Neural crest cell (in vitro differentiated cells): Measurements from ENCODE around the gene CDX1. TPM values are rescaled to one million over a fixed set of nuclear protein-coding genes. Genes with fewer than 3 reads are reported as not detected.
A peak's percentile ranks its signal among the peaks of the same experiment; 100 is the strongest.

Experiments
- DNase-seq: peaks from one replicate; pipeline ENCODE4 v3.0.0; 2021; ENCODE audit warnings: low read depth, mixed read lengths, low spot score
- H3K27ac Mint-ChIP-seq: one replicate; pipeline ENCODE4 v1.8.0; 2021; ENCODE audit warnings: mild to moderate bottlenecking, mixed read lengths; ENCODE audit not compliant: unreplicated experiment
- H3K27me3 Mint-ChIP-seq: 2 replicates; pipeline ENCODE4 v1.8.0; 2021; ENCODE audit warnings: low read depth, mild to moderate bottlenecking, mixed read lengths
- H3K36me3 Mint-ChIP-seq: 2 replicates; pipeline ENCODE4 v1.8.0; 2021; ENCODE audit warnings: low read depth, mild to moderate bottlenecking, mixed read lengths
- H3K4me1 Mint-ChIP-seq: 2 replicates; pipeline ENCODE4 v1.8.0; 2021; ENCODE audit warnings: mixed read lengths
- H3K4me3 Mint-ChIP-seq: one replicate; pipeline ENCODE4 v1.8.0; 2021; ENCODE audit warnings: mild to moderate bottlenecking, mixed read lengths
- H3K9me3 Mint-ChIP-seq: 2 replicates; pipeline ENCODE4 v1.8.0; 2021; ENCODE audit warnings: mixed read lengths
- CTCF ChIP-seq: fragments of 200-600 bp; sonication (generic); conservative IDR thresholded peaks from 2 replicates; pipeline ENCODE4 v1.5.0; 2021; ENCODE audit warnings: antibody characterized with exemption, mild to moderate bottlenecking
- total RNA-seq: library from RNA; stranded (reverse); gene quantifications from 2 replicates; pipeline ENCODE4 v1.2.1, GENCODE V29; 2021

The CDX1 gene
- total RNA-seq, 1 donor from 2014 or later: not detected

- no peak overlapping the region for H3K4me3 Mint-ChIP-seq
Measured at GRCh38 chr5:150163035-150163434, 3.5 kb upstream of the CDX1 start.

GRCh38 chr5:150163547-150164059, 3.0 kb upstream of the CDX1 start:
- peaks cover 65% of the 10 kb centered on the region for H3K4me1 Mint-ChIP-seq
- H3K27me3 Mint-ChIP-seq: peaks cover 44% of the 10 kb centered on the region
- no peak for TF ChIP-seq CTCF
- H3K27ac Mint-ChIP-seq: no peak overlapping the region
- DNase-seq: peak; percentile 41
- H3K9me3 Mint-ChIP-seq: no peaks in the 10 kb centered on the region
- H3K36me3 Mint-ChIP-seq: no peaks in the 10 kb centered on the region
- H3K4me3 Mint-ChIP-seq: peak overlapping the region; percentile 35

More at GRCh38 chr5:150163035-150163434, 3.5 kb upstream of the CDX1 start:
- no peak for TF ChIP-seq CTCF
- H3K36me3 Mint-ChIP-seq: no peaks in the 10 kb centered on the region
- H3K4me1 Mint-ChIP-seq: peaks cover 63% of the 10 kb centered on the region
- no peak for DNase-seq
- H3K27ac Mint-ChIP-seq: no peak overlapping the region
- H3K9me3 Mint-ChIP-seq: no peaks in the 10 kb centered on the region
- H3K27me3 Mint-ChIP-seq: peaks cover 38% of the 10 kb centered on the region

GRCh38 chr5:150164211-150164980, 2.2 kb upstream of the CDX1 start:
- peak overlapping the region; percentile 2 for H3K4me3 Mint-ChIP-seq
- peaks cover 52% of the 10 kb centered on the region for H3K27me3 Mint-ChIP-seq
- peak overlapping the region; percentile 24 for H3K27ac Mint-ChIP-seq
- DNase-seq: no peak
- TF ChIP-seq CTCF: no peak
- no peaks in the 10 kb centered on the region for H3K9me3 Mint-ChIP-seq
- peaks cover 63% of the 10 kb centered on the region for H3K4me1 Mint-ChIP-seq
- no peaks in the 10 kb centered on the region for H3K36me3 Mint-ChIP-seq

GRCh38 chr5:150166037-150166649, 435 bp upstream of the CDX1 start:
- TF ChIP-seq CTCF: no peak
- Mint-ChIP-seq H3K9me3 (no peaks in the 10 kb centered on the region), H3K36me3 (no peaks in the 10 kb centered on the region), H3K4me3 (no peak overlapping the region), H3K4me1 (peaks cover 52% of the 10 kb centered on the region), H3K27ac (no peak overlapping the region), H3K27me3 (peaks cover 69% of the 10 kb centered on the region)
- DNase-seq: no peak

GRCh38 chr5:150167512-150167850, 903 bp downstream of the CDX1 start:
- TF ChIP-seq CTCF: no peak
- no peak for DNase-seq
- Mint-ChIP-seq H3K36me3 (no peaks in the 10 kb centered on the region), H3K27ac (no peak overlapping the region), H3K9me3 (no peaks in the 10 kb centered on the region), H3K4me1 (peaks cover 42% of the 10 kb centered on the region), H3K27me3 (peaks cover 69% of the 10 kb centered on the region), H3K4me3 (peak overlapping the region; percentile 47)
